WTC11 (cell line): ENCODE data around the gene KSR2. TPM values are rescaled to one million over a fixed set of nuclear protein-coding genes. Genes with fewer than 3 reads are reported as not detected.

Experiments used
- ATAC-seq: fragments of 200-7000 bp; cut with Tn5 transposase; 2 replicates; pipeline ENCODE4 v1.10.0; 2021; ENCODE audit warnings: mild to moderate bottlenecking, moderate library complexity
- CTCF ChIA-PET: fragments of 300-600 bp; sonication (Branson Sonifier 250); formaldehyde crosslinking; loops from one replicate; lab custom pipeline; 2021; ENCODE audit warnings: antibody characterized with exemption; lab: Charles Lee
- POLR2A ChIA-PET: fragments of 350-600 bp; sonication (Branson Sonifier 250); formaldehyde crosslinking; loops from one replicate; lab custom pipeline; 2021; ENCODE audit warnings: antibody characterized with exemption; lab: Charles Lee
- DNase-seq: peaks from one replicate; pipeline ENCODE4 v3.0.0; 2021; ENCODE audit warnings: low spot score
- H3K27ac Mint-ChIP-seq: 2 replicates; pipeline ENCODE4 v1.8.0; 2021; ENCODE audit warnings: mixed read lengths
- H3K27me3 Mint-ChIP-seq: 2 replicates; pipeline ENCODE4 v1.8.0; 2021; ENCODE audit warnings: low read depth, mild to moderate bottlenecking, moderate library complexity, mixed read lengths
- H3K36me3 Mint-ChIP-seq: 2 replicates; pipeline ENCODE4 v1.8.0; 2021; ENCODE audit warnings: mixed read lengths
- H3K4me1 Mint-ChIP-seq: 2 replicates; pipeline ENCODE4 v1.8.0; 2022; ENCODE audit warnings: mixed read lengths
- H3K4me3 Mint-ChIP-seq: 2 replicates; pipeline ENCODE4 v1.8.0; 2021; ENCODE audit warnings: mild to moderate bottlenecking, moderate library complexity, mixed read lengths
- H3K9me3 Mint-ChIP-seq: 2 replicates; pipeline ENCODE4 v1.8.0; 2021; ENCODE audit warnings: mixed read lengths
- ATF1 ChIP-seq: sonication (generic); formaldehyde crosslinking; IDR thresholded peaks from 2 replicates; pipeline ENCODE4 v1.8.1; 2023; ENCODE audit warnings: mild to moderate bottlenecking, moderate library complexity, missing genetic modification reagents
- CBFB ChIP-seq: sonication (generic); formaldehyde crosslinking; IDR thresholded peaks from 2 replicates; pipeline ENCODE4 v1.8.1; 2022; ENCODE audit warnings: mild to moderate bottlenecking, low read depth, missing genetic modification reagents
- CREB1 ChIP-seq: sonication (generic); formaldehyde crosslinking; IDR thresholded peaks from 2 replicates; pipeline ENCODE4 v1.8.0; 2023; ENCODE audit warnings: mild to moderate bottlenecking, missing genetic modification reagents
- EMX1 ChIP-seq: fragments of 250-450 bp; sonication (Bioruptor Pico); IDR thresholded peaks from 2 replicates; pipeline ENCODE4 v1.8.0; 2021; ENCODE audit warnings: mild to moderate bottlenecking
- ESRRA ChIP-seq: sonication (generic); formaldehyde crosslinking; IDR thresholded peaks from 2 replicates; pipeline ENCODE4 v1.8.1; 2022; ENCODE audit warnings: mild to moderate bottlenecking, missing genetic modification reagents, borderline replicate concordance
- NFATC4 ChIP-seq: fragments of 250-450 bp; sonication (Bioruptor Pico); IDR thresholded peaks from 2 replicates; pipeline ENCODE4 v1.9.0; 2021; ENCODE audit warnings: mild to moderate bottlenecking
- NR3C1 ChIP-seq: sonication (generic); formaldehyde crosslinking; conservative IDR thresholded peaks from 2 replicates; pipeline ENCODE4 v1.8.1; 2023; ENCODE audit warnings: low read depth, mild to moderate bottlenecking, missing genetic modification reagents
- RORB ChIP-seq: fragments of 250-450 bp; sonication (Bioruptor Pico); IDR thresholded peaks from 2 replicates; pipeline ENCODE4 v1.9.0; 2021; ENCODE audit warnings: mild to moderate bottlenecking
- ZNF121 ChIP-seq: sonication (generic); formaldehyde crosslinking; IDR thresholded peaks from 2 replicates; pipeline ENCODE4 v1.8.0; 2023; ENCODE audit warnings: missing genetic modification reagents
- ZNF263 ChIP-seq: sonication (generic); formaldehyde crosslinking; IDR thresholded peaks from 2 replicates; pipeline ENCODE4 v1.8.1; 2022; ENCODE audit warnings: low read depth, mild to moderate bottlenecking, moderate library complexity, missing genetic modification reagents
- ZNF317 ChIP-seq: sonication (generic); formaldehyde crosslinking; IDR thresholded peaks from 2 replicates; pipeline ENCODE4 v1.8.1; 2023; ENCODE audit warnings: low read depth, mild to moderate bottlenecking, moderate library complexity, missing genetic modification reagents, borderline replicate concordance
- ZNF396 ChIP-seq: fragments of 250-450 bp; sonication (Bioruptor Pico); IDR thresholded peaks from 2 replicates; pipeline ENCODE4 v1.8.0; 2021; ENCODE audit warnings: mild to moderate bottlenecking, moderate library complexity, borderline replicate concordance
- total RNA-seq: library from RNA; stranded (reverse); gene quantifications from 3 replicates; pipeline ENCODE4 v1.2.3, GENCODE V29; 2021
- TF ChIP-seq, protein P1 (sequence below): sonication (generic); formaldehyde crosslinking; IDR thresholded peaks from 2 replicates; pipeline ENCODE4 v1.8.0; 2022; ENCODE audit warnings: mild to moderate bottlenecking, missing genetic modification reagents
- TF ChIP-seq, protein P2 (sequence below): sonication (generic); formaldehyde crosslinking; IDR thresholded peaks from 2 replicates; pipeline ENCODE4 v1.8.0; 2023; ENCODE audit warnings: missing genetic modification reagents
- TF ChIP-seq, protein P3 (sequence below): fragments of 250-450 bp; sonication (Bioruptor Pico); IDR thresholded peaks from 2 replicates; pipeline ENCODE4 v1.9.0; 2021; ENCODE audit warnings: mild to moderate bottlenecking
- TF ChIP-seq, protein P4 (sequence below): sonication (generic); formaldehyde crosslinking; IDR thresholded peaks from 2 replicates; pipeline ENCODE4 v1.8.1; 2023; ENCODE audit warnings: mild to moderate bottlenecking, missing genetic modification reagents, moderate library complexity
- TF ChIP-seq, protein P5 (sequence below): sonication (generic); formaldehyde crosslinking; IDR thresholded peaks from 2 replicates; pipeline ENCODE4 v1.8.0; 2022; ENCODE audit warnings: mild to moderate bottlenecking, missing genetic modification reagents
- TF ChIP-seq, protein P6 (sequence below): fragments of 250-450 bp; sonication (Bioruptor Pico); IDR thresholded peaks from 2 replicates; pipeline ENCODE4 v1.9.0; 2021; ENCODE audit warnings: mild to moderate bottlenecking, borderline replicate concordance
- TF ChIP-seq, protein P7 (sequence below): sonication (generic); formaldehyde crosslinking; IDR thresholded peaks from 2 replicates; pipeline ENCODE4 v1.8.0; 2023; ENCODE audit warnings: mild to moderate bottlenecking, missing genetic modification reagents
- TF ChIP-seq, protein P8 (sequence below): fragments of 250-450 bp; sonication (Bioruptor Pico); IDR thresholded peaks from 2 replicates; pipeline ENCODE4 v1.9.0; 2021; ENCODE audit warnings: moderate library complexity, mild to moderate bottlenecking, inconsistent platforms, borderline replicate concordance

Gene KSR2
- total RNA-seq, 1 experiment from 2014 or later, result 2.4 TPM

DNA sequence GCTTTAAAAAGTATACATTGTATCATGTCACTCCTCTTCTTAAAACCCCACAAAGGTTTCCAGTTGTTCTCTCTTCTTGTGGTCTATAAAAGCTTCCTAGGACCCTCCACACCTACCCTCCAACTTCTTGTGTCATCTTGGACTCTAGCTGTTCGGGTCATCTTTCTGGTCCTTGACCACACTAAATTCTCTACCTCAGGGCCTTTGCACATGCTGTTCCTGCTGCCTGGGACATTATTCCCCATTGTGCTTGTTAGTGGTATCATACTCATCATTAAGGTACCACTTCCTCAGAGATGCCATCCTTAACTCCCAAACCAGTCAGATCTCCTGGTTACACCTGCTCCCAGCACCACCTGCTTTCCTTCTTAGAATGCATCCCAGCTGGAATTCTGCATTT, 294.0 kb downstream of the KSR2 start:
- Mint-ChIP-seq H3K4me3 (no peak overlapping the region), H3K9me3 (peaks cover 13% of the 10 kb centered on the region), H3K36me3 (no peaks in the 10 kb centered on the region), H3K27me3 (no peaks in the 10 kb centered on the region; the same call in 1 of the 2 replicates), H3K4me1 (peaks cover 8% of the 10 kb centered on the region), H3K27ac (no peak overlapping the region)
- TF ChIP-seq ZNF396 (CRISPR knock-in tag) (no peak), NR3C1 (no peak), NFATC4 (no peak), ZNF317 (CRISPR knock-in tag) (no peak), ZNF121 (CRISPR knock-in tag) (no peak)
- TF ChIP-seq, protein P1, sequence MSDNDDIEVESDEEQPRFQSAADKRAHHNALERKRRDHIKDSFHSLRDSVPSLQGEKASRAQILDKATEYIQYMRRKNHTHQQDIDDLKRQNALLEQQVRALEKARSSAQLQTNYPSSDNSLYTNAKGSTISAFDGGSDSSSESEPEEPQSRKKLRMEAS (CRISPR knock-in tag), result no peak
- TF ChIP-seq, protein P2, sequence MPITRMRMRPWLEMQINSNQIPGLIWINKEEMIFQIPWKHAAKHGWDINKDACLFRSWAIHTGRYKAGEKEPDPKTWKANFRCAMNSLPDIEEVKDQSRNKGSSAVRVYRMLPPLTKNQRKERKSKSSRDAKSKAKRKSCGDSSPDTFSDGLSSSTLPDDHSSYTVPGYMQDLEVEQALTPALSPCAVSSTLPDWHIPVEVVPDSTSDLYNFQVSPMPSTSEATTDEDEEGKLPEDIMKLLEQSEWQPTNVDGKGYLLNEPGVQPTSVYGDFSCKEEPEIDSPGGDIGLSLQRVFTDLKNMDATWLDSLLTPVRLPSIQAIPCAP, result no peak
- TF ChIP-seq, protein P3, sequence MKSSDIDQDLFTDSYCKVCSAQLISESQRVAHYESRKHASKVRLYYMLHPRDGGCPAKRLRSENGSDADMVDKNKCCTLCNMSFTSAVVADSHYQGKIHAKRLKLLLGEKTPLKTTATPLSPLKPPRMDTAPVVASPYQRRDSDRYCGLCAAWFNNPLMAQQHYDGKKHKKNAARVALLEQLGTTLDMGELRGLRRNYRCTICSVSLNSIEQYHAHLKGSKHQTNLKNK (CRISPR knock-in tag), result no peak
- TF ChIP-seq, protein P4, sequence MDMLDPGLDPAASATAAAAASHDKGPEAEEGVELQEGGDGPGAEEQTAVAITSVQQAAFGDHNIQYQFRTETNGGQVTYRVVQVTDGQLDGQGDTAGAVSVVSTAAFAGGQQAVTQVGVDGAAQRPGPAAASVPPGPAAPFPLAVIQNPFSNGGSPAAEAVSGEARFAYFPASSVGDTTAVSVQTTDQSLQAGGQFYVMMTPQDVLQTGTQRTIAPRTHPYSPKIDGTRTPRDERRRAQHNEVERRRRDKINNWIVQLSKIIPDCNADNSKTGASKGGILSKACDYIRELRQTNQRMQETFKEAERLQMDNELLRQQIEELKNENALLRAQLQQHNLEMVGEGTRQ (CRISPR knock-in tag), result no peak
- ChIA-PET POLR2A (interaction anchor here (1.2 kb wide), 1 partner anchor 11 kb away, joined by 3 read pairs; no protein-coding TSS in a partner anchor), CTCF (interaction anchor here (0.9 to 1.6 kb wide), 2 partner anchors 11 to 308 kb away, joined by 3 read pairs; no protein-coding TSS in a partner anchor)
- ATAC-seq (no peak), DNase-seq (no peak)

DNA sequence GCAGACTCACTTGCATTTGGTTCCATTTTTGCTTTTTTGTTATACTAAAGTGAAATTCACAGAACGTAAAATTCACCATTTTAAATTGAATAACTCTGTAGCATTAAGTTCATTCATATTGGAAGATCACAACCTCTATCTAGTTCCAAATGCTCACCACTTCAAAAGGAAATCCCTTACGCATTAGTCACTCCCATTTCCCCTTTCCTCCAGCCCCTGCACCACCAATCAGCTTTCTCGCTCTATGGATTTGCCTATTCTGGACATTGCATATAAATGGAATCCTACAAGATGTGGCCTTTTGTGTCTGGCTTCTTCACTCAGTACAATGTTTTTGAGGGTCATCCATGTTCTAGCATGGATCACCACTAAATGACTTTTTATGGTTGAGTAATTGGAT, 294.5 kb downstream of the KSR2 start:
- no peak for ATAC-seq
- Mint-ChIP-seq H3K27me3 (no peaks in the 10 kb centered on the region; the same call in 1 of the 2 replicates), H3K36me3 (no peaks in the 10 kb centered on the region), H3K4me1 (peaks cover 8% of the 10 kb centered on the region), H3K4me3 (no peak overlapping the region), H3K9me3 (peaks cover 13% of the 10 kb centered on the region), H3K27ac (no peak overlapping the region)
- DNase-seq, result no peak
- ChIA-PET POLR2A (no interaction called here), CTCF (interaction anchor here (1.6 kb wide), 1 partner anchor 11 kb away, joined by 3 read pairs; no protein-coding TSS in a partner anchor)
- TF ChIP-seq ZNF263 (CRISPR knock-in tag) (no peak), ESRRA (CRISPR knock-in tag) (no peak), CBFB (CRISPR knock-in tag) (no peak), ZNF317 (CRISPR knock-in tag) (no peak), CREB1 (CRISPR knock-in tag) (no peak), EMX1 (no peak), RORB (no peak), ATF1 (no peak)
- TF ChIP-seq, protein P5, sequence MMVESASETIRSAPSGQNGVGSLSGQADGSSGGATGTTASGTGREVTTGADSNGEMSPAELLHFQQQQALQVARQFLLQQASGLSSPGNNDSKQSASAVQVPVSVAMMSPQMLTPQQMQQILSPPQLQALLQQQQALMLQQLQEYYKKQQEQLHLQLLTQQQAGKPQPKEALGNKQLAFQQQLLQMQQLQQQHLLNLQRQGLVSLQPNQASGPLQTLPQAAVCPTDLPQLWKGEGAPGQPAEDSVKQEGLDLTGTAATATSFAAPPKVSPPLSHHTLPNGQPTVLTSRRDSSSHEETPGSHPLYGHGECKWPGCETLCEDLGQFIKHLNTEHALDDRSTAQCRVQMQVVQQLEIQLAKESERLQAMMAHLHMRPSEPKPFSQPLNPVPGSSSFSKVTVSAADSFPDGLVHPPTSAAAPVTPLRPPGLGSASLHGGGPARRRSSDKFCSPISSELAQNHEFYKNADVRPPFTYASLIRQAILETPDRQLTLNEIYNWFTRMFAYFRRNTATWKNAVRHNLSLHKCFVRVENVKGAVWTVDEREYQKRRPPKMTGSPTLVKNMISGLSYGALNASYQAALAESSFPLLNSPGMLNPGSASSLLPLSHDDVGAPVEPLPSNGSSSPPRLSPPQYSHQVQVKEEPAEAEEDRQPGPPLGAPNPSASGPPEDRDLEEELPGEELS (CRISPR knock-in tag), result no peak
- TF ChIP-seq, protein P6, sequence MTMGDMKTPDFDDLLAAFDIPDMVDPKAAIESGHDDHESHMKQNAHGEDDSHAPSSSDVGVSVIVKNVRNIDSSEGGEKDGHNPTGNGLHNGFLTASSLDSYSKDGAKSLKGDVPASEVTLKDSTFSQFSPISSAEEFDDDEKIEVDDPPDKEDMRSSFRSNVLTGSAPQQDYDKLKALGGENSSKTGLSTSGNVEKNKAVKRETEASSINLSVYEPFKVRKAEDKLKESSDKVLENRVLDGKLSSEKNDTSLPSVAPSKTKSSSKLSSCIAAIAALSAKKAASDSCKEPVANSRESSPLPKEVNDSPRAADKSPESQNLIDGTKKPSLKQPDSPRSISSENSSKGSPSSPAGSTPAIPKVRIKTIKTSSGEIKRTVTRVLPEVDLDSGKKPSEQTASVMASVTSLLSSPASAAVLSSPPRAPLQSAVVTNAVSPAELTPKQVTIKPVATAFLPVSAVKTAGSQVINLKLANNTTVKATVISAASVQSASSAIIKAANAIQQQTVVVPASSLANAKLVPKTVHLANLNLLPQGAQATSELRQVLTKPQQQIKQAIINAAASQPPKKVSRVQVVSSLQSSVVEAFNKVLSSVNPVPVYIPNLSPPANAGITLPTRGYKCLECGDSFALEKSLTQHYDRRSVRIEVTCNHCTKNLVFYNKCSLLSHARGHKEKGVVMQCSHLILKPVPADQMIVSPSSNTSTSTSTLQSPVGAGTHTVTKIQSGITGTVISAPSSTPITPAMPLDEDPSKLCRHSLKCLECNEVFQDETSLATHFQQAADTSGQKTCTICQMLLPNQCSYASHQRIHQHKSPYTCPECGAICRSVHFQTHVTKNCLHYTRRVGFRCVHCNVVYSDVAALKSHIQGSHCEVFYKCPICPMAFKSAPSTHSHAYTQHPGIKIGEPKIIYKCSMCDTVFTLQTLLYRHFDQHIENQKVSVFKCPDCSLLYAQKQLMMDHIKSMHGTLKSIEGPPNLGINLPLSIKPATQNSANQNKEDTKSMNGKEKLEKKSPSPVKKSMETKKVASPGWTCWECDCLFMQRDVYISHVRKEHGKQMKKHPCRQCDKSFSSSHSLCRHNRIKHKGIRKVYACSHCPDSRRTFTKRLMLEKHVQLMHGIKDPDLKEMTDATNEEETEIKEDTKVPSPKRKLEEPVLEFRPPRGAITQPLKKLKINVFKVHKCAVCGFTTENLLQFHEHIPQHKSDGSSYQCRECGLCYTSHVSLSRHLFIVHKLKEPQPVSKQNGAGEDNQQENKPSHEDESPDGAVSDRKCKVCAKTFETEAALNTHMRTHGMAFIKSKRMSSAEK, result no peak
- TF ChIP-seq, protein P7, sequence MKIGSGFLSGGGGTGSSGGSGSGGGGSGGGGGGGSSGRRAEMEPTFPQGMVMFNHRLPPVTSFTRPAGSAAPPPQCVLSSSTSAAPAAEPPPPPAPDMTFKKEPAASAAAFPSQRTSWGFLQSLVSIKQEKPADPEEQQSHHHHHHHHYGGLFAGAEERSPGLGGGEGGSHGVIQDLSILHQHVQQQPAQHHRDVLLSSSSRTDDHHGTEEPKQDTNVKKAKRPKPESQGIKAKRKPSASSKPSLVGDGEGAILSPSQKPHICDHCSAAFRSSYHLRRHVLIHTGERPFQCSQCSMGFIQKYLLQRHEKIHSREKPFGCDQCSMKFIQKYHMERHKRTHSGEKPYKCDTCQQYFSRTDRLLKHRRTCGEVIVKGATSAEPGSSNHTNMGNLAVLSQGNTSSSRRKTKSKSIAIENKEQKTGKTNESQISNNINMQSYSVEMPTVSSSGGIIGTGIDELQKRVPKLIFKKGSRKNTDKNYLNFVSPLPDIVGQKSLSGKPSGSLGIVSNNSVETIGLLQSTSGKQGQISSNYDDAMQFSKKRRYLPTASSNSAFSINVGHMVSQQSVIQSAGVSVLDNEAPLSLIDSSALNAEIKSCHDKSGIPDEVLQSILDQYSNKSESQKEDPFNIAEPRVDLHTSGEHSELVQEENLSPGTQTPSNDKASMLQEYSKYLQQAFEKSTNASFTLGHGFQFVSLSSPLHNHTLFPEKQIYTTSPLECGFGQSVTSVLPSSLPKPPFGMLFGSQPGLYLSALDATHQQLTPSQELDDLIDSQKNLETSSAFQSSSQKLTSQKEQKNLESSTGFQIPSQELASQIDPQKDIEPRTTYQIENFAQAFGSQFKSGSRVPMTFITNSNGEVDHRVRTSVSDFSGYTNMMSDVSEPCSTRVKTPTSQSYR, result no peak
- TF ChIP-seq, protein P8, sequence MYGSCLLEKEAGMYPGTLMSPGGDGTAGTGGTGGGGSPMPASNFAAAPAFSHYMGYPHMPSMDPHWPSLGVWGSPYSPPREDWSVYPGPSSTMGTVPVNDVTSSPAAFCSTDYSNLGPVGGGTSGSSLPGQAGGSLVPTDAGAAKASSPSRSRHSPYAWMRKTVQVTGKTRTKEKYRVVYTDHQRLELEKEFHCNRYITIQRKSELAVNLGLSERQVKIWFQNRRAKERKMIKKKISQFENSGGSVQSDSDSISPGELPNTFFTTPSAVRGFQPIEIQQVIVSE (CRISPR knock-in tag), result no peak
